GM18498 (cell line): ENCODE data around the gene KRT80.
"Not testable (repeated sequence)": the region's sequence is repeated elsewhere in the genome, so short reads cannot be mapped to it uniquely, and the experiment has no call there.

Source experiments
- ATAC-seq: cut with Tn5 transposase; IDR thresholded peaks from one replicate; pipeline ENCODE4 v1.9.1; 2021; ENCODE audit warnings: mild to moderate bottlenecking, moderate library complexity; ENCODE audit not compliant: unreplicated experiment

KRT80 gene

GRCh38 chr12:52191841-52192791 lies at the start of gene KRT80:
TSS of gene KRT80 (minus strand) at chr12:52192014. CDS start at chr12:52191902, 112 bp downstream.
- ATAC-seq: no peak

- ATAC-seq: no peak
These were observed 49.5 kb upstream of the KRT80 start for GRCh38 chr12:52241205-52241842.

GRCh38 chr12:52240247-52240646 lies 48.4 kb upstream of the KRT80 start:
- ATAC-seq: not testable (repeated sequence)

- no peak for ATAC-seq
These were observed 48.0 kb upstream of the KRT80 start for GRCh38 chr12:52239767-52240166.

GRCh38 chr12:52238916-52239646 lies 47.3 kb upstream of the KRT80 start:
- ATAC-seq: no peak

- no peak for ATAC-seq
These were observed 46.5 kb upstream of the KRT80 start for GRCh38 chr12:52238207-52238840.

- ATAC-seq: no peak
These were observed 44.7 kb upstream of the KRT80 start for GRCh38 chr12:52236386-52237050.

GRCh38 chr12:52235822-52236361 lies 44.1 kb upstream of the KRT80 start:
- ATAC-seq: no peak

GRCh38 chr12:52235001-52235764 lies 43.4 kb upstream of the KRT80 start:
- no peak for ATAC-seq

GRCh38 chr12:52234223-52234810 lies 42.5 kb upstream of the KRT80 start:
- ATAC-seq: no peak

GRCh38 chr12:52233462-52234207 lies 41.8 kb upstream of the KRT80 start:
- no peak for ATAC-seq

GRCh38 chr12:52232674-52233461 lies 41.1 kb upstream of the KRT80 start, which contains the start of gene KRT7:
TSS of gene KRT7 (plus strand) at chr12:52233243. CDS start at chr12:52233297, 54 bp downstream.
- ATAC-seq: no peak

- ATAC-seq: no peak
These were observed 40.4 kb upstream of the KRT80 start for GRCh38 chr12:52232203-52232673.

- no peak for ATAC-seq
These were observed 39.7 kb upstream of the KRT80 start for GRCh38 chr12:52231305-52232202.

- ATAC-seq: no peak
These were observed 38.8 kb upstream of the KRT80 start for GRCh38 chr12:52230364-52231281.
